ENCODE results near the gene TMA7B.

Gene TMA7B

DNA sequence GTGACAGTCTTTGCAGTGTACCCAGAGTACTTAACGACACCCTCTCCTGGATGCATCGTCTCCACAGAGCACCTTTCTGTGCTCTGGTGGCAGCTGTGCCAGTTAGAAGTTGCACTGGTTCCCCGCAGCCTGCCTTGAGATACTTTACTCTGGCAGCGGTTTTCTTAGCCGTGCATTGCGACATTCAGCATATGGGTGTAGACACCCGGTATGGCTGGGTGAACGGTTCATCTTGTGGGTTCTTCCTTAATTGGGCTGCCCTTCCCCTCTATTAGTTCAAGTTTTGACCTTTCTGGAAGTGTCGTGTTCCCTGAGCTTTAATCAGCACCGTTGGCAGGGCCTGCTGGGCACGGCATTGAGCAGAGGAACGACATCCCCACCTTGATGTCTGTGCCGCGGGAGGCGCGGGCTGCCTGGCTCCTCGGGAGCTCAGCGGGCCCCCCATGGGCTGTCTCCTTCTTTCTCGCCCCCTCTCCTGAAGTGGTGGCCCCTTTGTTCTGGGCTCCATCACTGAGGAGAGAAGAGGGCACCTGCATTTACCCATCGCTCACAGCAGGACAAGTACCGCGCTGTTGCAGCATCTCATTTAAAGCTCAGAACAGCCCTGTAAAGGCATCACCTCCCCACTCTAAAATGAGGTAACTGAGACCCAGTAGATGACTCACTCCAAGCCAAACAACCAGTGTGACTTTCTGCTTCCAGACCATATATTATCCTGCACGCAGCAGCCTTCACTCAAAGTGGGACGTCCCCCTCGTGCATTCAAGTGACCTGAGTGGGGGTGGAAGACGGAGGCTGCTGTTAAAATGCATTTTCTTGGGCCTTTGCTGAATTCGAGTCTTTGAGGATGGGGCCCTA lies 47.9 kb downstream of the TMA7B start:
- H3K4me3 ChIP-seq (ENCODE audit: low read depth, low read length) = no peak overlapping the region
- DNase-seq (ENCODE audit: low read depth) = no peak
- TF ChIP-seq, protein P1, sequence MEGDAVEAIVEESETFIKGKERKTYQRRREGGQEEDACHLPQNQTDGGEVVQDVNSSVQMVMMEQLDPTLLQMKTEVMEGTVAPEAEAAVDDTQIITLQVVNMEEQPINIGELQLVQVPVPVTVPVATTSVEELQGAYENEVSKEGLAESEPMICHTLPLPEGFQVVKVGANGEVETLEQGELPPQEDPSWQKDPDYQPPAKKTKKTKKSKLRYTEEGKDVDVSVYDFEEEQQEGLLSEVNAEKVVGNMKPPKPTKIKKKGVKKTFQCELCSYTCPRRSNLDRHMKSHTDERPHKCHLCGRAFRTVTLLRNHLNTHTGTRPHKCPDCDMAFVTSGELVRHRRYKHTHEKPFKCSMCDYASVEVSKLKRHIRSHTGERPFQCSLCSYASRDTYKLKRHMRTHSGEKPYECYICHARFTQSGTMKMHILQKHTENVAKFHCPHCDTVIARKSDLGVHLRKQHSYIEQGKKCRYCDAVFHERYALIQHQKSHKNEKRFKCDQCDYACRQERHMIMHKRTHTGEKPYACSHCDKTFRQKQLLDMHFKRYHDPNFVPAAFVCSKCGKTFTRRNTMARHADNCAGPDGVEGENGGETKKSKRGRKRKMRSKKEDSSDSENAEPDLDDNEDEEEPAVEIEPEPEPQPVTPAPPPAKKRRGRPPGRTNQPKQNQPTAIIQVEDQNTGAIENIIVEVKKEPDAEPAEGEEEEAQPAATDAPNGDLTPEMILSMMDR (IDR thresholded peaks at IDR 0.05; ENCODE audit: insufficient read depth, low read depth, low read length, missing control alignments) = no peak

DNA sequence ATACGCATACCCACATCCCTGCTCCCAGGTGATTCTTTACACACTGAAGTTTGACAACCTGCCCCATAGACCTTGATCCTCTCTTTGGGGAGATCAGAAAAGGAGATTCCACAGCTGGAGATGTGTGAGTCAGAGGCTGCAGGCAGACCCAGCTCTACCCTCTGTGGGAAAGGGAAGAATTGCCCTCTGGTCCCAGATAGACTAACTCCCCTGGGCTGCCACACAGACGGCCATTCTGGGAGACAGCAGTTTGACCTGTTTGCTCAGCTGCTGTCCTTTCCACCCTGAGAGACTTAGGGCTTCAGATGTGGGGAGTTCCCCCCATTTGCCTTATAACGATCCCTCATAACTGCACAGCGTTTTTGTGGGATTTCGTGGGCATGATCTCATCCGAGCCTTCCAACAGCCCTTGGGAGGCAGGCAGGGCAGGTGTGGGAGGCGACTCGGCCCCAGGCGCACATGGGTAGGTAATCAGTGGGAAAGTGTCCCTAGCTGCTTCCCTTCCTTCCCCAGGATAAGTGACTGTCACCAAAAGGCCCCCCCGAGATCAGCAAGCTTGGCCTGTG lies 48.6 kb downstream of the TMA7B start:
- no peak for DNase-seq (ENCODE audit: low read depth)
- no peak overlapping the region for H3K4me3 ChIP-seq (ENCODE audit: low read depth, low read length)
- TF ChIP-seq, protein P1 (IDR thresholded peaks at IDR 0.05; ENCODE audit: insufficient read depth, low read depth, low read length, missing control alignments) = no peak

DNA sequence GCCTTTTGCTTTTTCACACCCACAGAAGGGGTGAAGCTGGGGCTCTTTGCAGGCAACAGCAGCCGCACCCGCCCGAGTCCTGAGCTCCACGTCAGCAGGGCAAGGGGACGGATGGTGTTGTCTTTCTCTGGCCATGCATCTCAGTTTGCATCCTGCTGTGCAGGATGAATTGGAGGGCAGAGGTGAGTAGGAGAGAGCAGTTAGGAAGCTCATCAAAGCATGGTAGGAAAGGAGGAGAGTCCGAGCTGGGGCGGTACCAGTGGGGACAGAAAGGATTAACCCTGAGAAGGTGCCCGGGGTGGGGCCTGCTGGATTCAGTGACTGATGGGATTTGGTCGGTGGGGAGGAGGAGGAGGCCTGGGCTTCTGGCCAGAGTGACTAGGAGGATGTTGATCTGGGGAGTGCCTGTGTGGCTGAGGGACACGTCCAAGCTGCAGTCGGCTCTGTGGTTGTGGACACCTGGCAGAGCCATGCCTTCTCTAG lies 49.1 kb downstream of the TMA7B start:
- H3K4me3 ChIP-seq (ENCODE audit: low read depth, low read length) = no peak overlapping the region
- DNase-seq (ENCODE audit: low read depth) = no peak
- TF ChIP-seq, protein P1 (IDR thresholded peaks at IDR 0.05; ENCODE audit: insufficient read depth, low read depth, low read length, missing control alignments) = no peak

DNA sequence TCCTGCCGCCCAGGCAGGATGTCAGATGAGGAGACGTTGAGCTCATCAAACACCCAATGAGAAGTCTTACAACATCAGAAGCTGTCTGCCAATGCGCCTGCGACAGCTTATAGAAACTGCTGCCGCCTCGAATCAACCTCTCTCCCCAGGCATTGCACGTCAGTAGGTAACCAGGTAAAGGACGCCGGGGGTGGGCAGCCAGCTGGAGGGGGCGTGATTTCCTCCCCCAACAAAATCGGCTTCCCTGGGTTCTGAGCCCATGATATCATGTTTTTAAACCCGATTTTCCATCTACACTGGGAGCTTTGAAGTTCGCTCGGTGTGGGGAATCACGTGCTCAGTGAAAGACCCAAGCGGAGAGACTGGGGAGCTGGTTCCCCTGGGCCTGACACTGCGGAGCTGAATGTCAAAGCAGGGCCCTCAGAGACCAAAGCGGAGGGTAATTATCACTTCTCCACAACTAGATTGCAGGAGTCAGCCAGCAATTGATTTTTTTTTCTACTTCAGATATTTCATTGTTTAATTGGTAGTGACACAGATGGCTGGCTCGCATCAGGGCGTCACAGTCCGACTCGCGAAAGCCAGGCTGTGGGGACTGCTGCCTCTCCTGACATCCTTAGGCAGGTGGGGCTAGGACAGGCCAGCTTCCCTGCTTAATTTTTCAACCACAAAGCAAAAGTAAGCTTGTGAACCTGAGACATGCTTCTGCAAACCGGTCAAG lies 49.9 kb downstream of the TMA7B start:
- no peak overlapping the region for H3K4me3 ChIP-seq (ENCODE audit: low read depth, low read length)
- DNase-seq (ENCODE audit: low read depth) = no peak
- TF ChIP-seq, protein P1 (IDR thresholded peaks at IDR 0.05; ENCODE audit: insufficient read depth, low read depth, low read length, missing control alignments) = no peak

DNA sequence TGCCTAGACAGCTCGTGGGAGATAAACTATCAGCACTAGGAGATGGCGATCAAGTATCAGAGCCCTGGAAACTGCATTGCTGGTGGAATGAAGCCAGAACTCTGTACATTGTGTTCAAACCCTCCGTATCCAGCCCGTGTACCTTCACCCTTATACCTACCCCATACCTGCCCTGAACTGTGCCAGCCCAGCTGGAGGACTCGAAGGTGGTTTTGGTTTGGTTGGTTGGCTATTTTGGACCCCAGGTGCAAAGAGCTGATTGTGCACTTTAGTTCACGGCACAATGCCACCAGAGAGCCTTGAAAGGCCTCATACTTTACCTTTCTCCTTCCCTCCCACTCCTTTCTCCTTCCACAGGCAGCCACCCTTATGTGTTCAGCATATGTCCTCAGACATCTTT lies 50.5 kb downstream of the TMA7B start:
- no peak for DNase-seq (ENCODE audit: low read depth)
- H3K4me3 ChIP-seq (ENCODE audit: low read depth, low read length) = no peak overlapping the region
- TF ChIP-seq, protein P1 (IDR thresholded peaks at IDR 0.05; ENCODE audit: insufficient read depth, low read depth, low read length, missing control alignments) = no peak

Data from GM12865 (cell line).